Transverse colon (tissue), 4 donors: ENCODE results near the gene CRYZ. TPM values are rescaled to one million over a fixed set of nuclear protein-coding genes. Genes with fewer than 3 reads are reported as not detected.

Source experiments
- DNase-seq: peaks from one replicate; pipeline ENCODE4 v3.0.0-alpha.2; 2019
- H3K27ac ChIP-seq, 4 donors: fragments of 200-600 bp; sonication (generic); 2 replicates each; pipeline ENCODE4 v1.5.1; 2016 to 2018; ENCODE audit warnings: inconsistent platforms in 4 of 4
- H3K27me3 ChIP-seq: fragments of 200-600 bp; sonication (generic); 2 replicates; pipeline ENCODE4 v1.5.1; 2017; ENCODE audit warnings: inconsistent platforms
- H3K36me3 ChIP-seq, 4 donors: fragments of 200-600 bp; sonication (generic); 2 replicates each; pipeline ENCODE4 v1.5.1; 2017 to 2019; ENCODE audit warnings: inconsistent platforms in 4 of 4
- H3K4me1 ChIP-seq, 4 donors: fragments of 200-600 bp; sonication (generic); 2 replicates each; pipeline ENCODE4 v1.5.1; 2017 to 2020; ENCODE audit warnings: inconsistent platforms in 4 of 4
- H3K4me3 ChIP-seq, 4 donors: fragments of 200-600 bp; sonication (generic); 1 replicate in 1 of 4; 2 replicates in 3 of 4; pipeline versions ENCODE4 v1.5.1 to v1.6.1; 2017 to 2019; ENCODE audit warnings: inconsistent platforms in 4 of 4
- H3K9me3 ChIP-seq, 2 donors: fragments of 200-600 bp; sonication (generic); 2 replicates each; pipeline ENCODE4 v1.5.1; 2017 to 2019; ENCODE audit warnings: inconsistent platforms in 2 of 2
- EP300 ChIP-seq: sonication (generic); formaldehyde crosslinking; IDR thresholded peaks from one replicate; pipeline ENCODE4 v1.6.1; 2017; ENCODE audit warnings: antibody characterized with exemption, low read depth
- POLR2A ChIP-seq: fragments of 450-650 bp; IDR thresholded peaks from one replicate; pipeline ENCODE4 v1.6.1; 2016; ENCODE audit warnings: antibody characterized with exemption, mild to moderate bottlenecking, moderate library complexity
- POLR2AphosphoS5 ChIP-seq, 3 donors: sonication (generic); formaldehyde crosslinking; IDR thresholded peaks; one replicate each; pipeline ENCODE4 v1.6.1; 2016; ENCODE audit warnings: antibody characterized with exemption in 3 of 3
- whole genome bisulfite sequencing, 2 donors: methylation state at CpG; one replicate each; pipeline ENCODE4 v1.1.5; 2018; ENCODE audit warnings: low coverage in 1 of 2; 5-methylcytosine and 5-hydroxymethylcytosine counted together
- in situ Hi-C, 4 donors: fragments of 200-750 bp; cut with MboI; loops; one replicate each; pipeline versions ENCODE4 v1.15.0 to v1.15.1; 2017; ENCODE audit warnings: low sequenced_read_pairs in 3 of 4, low pct_ligation_motif_present in 1 of 4, low pct_unique_long_range_greater_than_20kb in 1 of 4
- intact Hi-C: fragments of 100-400 bp; cut with DNase I; formaldehyde crosslinking; loops from one replicate; pipeline ENCODE4 v1.15.1; 2023; ENCODE audit warnings: low total_unique reads
- total RNA-seq, 4 donors: library from RNA; depleted of rRNA; stranded (reverse); fragments of >200 nt; gene quantifications; one replicate each; pipeline ENCODE4 v1.1.0, GENCODE V29; 2016
- TF ChIP-seq, protein P1 (sequence below), 5 experiments: fragments of 200-600 bp in 3 of 5; fragments of 450-650 bp in 2 of 5; sonication (generic) in 3 of 5; IDR thresholded peaks; 1 replicate in 2 of 5; 2 replicates in 3 of 5; pipeline ENCODE4 v1.5.1; 2016 to 2017; ENCODE audit warnings: antibody characterized with exemption in 5 of 5, inconsistent platforms in 3 of 5, mild to moderate bottlenecking in 2 of 5, moderate library complexity in 1 of 5

CRYZ gene
- total RNA-seq, 4 donors from 2014 or later, result 1.5 to 22.7 (median 14.0) TPM

DNA sequence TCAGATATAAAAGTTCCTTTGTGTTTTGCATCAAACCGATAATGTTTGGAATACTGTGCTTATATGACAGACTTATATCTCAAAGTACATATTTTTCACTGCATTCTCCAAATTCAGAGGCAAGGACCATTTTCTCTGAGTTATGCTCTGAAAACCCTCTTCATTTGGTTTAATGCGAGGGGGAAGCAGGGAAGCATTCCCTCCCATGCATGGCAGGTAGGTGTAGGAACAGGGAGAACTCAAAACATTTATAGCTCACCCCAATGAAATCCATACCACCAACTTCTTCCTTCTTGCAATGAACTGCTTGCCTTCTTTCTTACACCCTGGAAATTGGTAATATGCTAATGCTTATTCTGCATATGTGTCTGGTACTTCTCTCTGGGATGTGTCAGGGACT, 48.5 kb downstream of the CRYZ start:
- TF ChIP-seq, protein P1, sequence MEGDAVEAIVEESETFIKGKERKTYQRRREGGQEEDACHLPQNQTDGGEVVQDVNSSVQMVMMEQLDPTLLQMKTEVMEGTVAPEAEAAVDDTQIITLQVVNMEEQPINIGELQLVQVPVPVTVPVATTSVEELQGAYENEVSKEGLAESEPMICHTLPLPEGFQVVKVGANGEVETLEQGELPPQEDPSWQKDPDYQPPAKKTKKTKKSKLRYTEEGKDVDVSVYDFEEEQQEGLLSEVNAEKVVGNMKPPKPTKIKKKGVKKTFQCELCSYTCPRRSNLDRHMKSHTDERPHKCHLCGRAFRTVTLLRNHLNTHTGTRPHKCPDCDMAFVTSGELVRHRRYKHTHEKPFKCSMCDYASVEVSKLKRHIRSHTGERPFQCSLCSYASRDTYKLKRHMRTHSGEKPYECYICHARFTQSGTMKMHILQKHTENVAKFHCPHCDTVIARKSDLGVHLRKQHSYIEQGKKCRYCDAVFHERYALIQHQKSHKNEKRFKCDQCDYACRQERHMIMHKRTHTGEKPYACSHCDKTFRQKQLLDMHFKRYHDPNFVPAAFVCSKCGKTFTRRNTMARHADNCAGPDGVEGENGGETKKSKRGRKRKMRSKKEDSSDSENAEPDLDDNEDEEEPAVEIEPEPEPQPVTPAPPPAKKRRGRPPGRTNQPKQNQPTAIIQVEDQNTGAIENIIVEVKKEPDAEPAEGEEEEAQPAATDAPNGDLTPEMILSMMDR (IDR thresholded peaks at IDR 0.05), result no peak
- no peak for TF ChIP-seq EP300
- no peak for TF ChIP-seq POLR2AphosphoS5 (IDR thresholded peaks at IDR 0.05)
- no peak for TF ChIP-seq POLR2A
- Histone ChIP-seq H3K4me1 (no peaks in the 10 kb centered on the region), H3K27me3 (no peaks in the 10 kb centered on the region), H3K4me3 (no peak overlapping the region), H3K36me3 (no peaks in the 10 kb centered on the region), H3K9me3 (no peaks in the 10 kb centered on the region), H3K27ac (no peak overlapping the region)
- DNase-seq, result no peak
- in situ Hi-C loops (no loop called here), intact Hi-C loops (no loop called here)
- WGBS, 2 donors, result 88 to 96% methylated on average over 1 to 2 of the region's 2 CpGs

DNA sequence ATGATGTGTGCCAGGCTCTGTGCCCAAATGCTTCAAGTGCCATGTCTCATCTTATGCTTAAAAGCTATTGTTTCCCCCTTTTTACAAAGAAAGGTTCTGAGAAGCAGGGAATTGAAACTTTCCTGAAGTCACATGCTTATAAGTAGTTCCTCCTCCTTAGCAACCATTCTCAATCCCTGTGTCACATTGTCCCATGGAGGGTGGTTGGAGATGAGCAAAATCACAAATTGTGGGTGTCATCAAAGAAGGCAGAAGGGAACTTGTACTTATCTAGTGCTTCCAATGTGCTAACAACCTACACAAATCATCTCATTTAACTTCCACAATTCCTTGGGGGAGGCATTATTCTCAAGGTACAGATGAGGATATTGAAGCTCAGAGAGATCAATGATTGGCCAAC, 49.2 kb downstream of the CRYZ start:
- H3K36me3 ChIP-seq, result no peaks in the 10 kb centered on the region
- no peak for DNase-seq
- no peak overlapping the region for H3K4me3 ChIP-seq
- no peaks in the 10 kb centered on the region for H3K9me3 ChIP-seq
- H3K27me3 ChIP-seq, result no peaks in the 10 kb centered on the region
- H3K4me1 ChIP-seq, result no peaks in the 10 kb centered on the region
- no peak overlapping the region for H3K27ac ChIP-seq
- TF ChIP-seq, protein P1 (IDR thresholded peaks at IDR 0.05), result no peak
- no peak for TF ChIP-seq POLR2AphosphoS5 (IDR thresholded peaks at IDR 0.05)
- no peak for TF ChIP-seq EP300
- in situ Hi-C loops (no loop called here), intact Hi-C loops (no loop called here)

DNA sequence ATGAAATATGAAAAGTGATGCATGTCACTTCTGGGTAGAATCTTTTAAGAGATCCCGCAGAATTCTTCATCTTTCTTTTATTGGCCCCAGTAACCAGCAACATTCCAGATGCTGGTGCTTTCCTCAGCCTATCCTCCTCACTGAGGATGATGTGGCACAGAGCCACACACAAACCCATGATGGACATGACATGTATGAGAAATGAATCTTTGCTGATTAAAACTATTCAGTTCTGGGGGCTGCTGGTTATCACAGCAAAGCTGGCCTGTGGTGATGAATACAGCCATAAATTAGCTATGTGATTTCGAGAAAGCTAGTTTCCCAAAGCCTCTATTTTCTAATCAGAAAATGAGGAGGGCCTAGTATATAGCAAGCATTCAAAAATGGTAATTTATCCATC, 51.0 kb downstream of the CRYZ start:
- in situ Hi-C loops (no loop called here), intact Hi-C loops (no loop called here)
- Histone ChIP-seq H3K4me3 (no peak overlapping the region), H3K36me3 (no peaks in the 10 kb centered on the region), H3K4me1 (no peaks in the 10 kb centered on the region), H3K27me3 (no peaks in the 10 kb centered on the region), H3K9me3 (no peaks in the 10 kb centered on the region), H3K27ac (no peak overlapping the region)
- TF ChIP-seq EP300 (no peak), POLR2AphosphoS5 (IDR thresholded peaks at IDR 0.05) (no peak), POLR2A (no peak)
- TF ChIP-seq, protein P1 (IDR thresholded peaks at IDR 0.05), result no peak
- 59 to 80% methylated on average over 1 to 2 of the region's 2 CpGs for WGBS, 2 donors
- DNase-seq, result no peak

DNA sequence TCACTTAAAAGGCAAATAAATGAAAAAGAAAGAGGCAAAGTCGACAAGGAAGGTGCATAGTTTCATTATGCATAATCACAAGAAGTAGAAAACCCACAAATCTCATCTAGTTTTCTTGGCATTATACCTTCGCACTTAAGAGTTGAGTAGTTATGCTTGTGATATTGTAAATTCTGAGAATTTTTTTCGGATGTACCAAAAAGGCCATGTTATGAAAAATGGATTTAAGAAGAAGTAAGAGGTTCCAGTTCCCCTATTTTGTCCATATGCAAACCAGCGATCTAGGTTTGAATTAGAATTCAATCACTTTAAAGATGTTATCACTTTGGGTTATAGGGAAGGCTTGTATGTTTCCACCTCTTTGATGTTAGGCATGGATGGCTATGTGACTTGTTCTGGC, 51.4 kb downstream of the CRYZ start:
- Histone ChIP-seq H3K36me3 (no peaks in the 10 kb centered on the region), H3K27me3 (no peaks in the 10 kb centered on the region), H3K27ac (no peak overlapping the region), H3K4me3 (no peak overlapping the region), H3K9me3 (no peaks in the 10 kb centered on the region), H3K4me1 (no peaks in the 10 kb centered on the region)
- DNase-seq, result no peak
- intact Hi-C loops, result no loop called here
- in situ Hi-C loops, result no loop called here
- 70 to 83% methylated on average over 4 of the region's 4 CpGs for WGBS, 2 donors
- TF ChIP-seq POLR2AphosphoS5 (IDR thresholded peaks at IDR 0.05) (no peak), EP300 (no peak), POLR2A (no peak)
- TF ChIP-seq, protein P1 (IDR thresholded peaks at IDR 0.05), result no peak
